Midbrain (tissue), 1 donor: ENCODE data around the gene TMEM25.
"Not testable (repeated sequence)": the region's sequence is repeated elsewhere in the genome, so short reads cannot be mapped to it uniquely, and the experiment has no call there.

Source experiments
- DNase-seq: peaks from one replicate; lab custom pipeline; 2025; lab: John Stamatoyannopoulos, UW

The TMEM25 gene

GRCh38 chr11:118532091-118532490 lies 1.1 kb downstream of the TMEM25 start:
- DNase-seq = no peak

DNA sequence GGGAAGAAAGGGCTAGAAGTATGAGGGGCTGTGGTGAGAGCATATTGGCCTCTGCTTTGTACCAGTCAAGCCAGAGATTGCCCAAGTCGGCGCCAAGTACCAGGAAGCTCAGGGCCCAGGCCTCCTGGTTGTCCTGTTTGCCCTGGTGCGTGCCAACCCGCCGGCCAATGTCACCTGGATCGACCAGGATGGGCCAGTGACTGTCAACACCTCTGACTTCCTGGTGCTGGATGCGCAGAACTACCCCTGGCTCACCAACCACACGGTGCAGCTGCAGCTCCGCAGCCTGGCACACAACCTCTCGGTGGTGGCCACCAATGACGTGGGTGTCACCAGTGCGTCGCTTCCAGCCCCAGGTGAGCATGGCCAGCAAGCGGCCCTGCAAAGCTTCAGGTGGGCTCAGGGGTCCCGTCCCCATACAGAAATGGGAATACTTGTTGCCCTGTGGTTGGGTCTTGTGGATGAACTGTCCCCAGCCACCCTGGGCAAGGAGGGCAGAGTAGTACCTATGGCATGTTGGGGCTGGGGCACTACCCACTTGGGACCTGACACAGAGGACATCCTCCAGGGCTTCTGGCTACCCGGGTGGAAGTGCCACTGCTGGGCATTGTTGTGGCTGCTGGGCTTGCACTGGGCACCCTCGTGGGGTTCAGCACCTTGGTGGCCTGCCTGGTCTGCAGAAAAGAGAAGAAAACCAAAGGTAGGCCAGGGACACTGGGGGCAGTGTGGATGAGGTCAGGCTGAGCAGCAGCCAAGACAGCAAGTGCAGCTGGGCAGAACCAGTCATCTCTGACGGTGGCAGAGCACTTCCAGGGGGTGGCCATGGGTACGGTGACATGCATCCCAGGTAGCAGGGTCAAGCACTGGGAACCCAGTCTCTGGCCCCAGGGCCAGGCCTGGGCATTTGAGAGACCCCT lies 2.1 kb downstream of the TMEM25 start:
- DNase-seq = no peak

GRCh38 chr11:118533769-118534729 lies 3.1 kb downstream of the TMEM25 start:
- peak; percentile 29 for DNase-seq

DNA sequence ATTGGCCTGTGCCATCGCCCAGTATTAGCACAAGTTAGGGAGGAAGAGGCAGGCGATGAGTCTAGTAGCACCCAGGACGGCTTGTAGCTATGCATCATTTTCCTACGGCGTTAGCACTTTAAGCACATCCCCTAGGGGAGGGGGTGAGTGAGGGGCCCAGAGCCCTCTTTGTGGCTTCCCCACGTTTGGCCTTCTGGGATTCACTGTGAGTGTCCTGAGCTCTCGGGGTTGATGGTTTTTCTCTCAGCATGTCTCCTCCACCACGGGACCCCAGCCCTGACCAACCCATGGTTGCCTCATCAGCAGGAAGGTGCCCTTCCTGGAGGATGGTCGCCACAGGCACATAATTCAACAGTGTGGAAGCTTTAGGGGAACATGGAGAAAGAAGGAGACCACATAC lies 4.3 kb downstream of the TMEM25 start:
- DNase-seq = no peak

GRCh38 chr11:118536726-118537125 lies 5.7 kb downstream of the TMEM25 start:
- no peak for DNase-seq

GRCh38 chr11:118537409-118537980 lies 6.5 kb downstream of the TMEM25 start:
- no peak for DNase-seq

DNA sequence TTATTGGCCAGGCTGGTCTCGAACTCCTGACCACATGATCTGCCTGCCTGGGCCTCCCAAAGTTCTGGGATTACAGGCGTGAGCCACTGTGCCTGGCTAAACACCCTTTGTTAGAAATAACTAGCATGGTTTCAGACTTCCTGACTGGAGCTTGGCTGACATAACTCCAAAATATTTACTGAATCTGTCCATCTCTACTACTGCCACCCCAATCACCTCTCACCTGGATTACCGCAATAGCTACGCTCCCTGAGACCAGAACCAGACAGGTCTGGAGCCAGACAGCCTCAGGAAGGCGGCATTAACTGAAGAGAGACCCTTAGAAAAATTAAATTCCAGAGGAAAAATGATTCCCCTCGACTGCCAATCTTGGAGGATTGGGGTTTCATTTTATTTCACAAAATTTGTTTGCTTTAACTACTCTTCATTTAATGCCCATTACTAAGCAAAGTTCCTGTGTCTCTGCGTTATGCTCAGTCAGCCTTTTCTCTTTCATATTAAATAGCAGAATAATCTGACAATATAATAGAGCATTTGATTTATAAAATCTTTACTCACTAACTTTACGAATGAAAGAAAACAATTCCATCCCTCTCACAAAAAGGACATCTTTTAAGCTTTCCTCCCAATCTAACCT lies 13.1 kb downstream of the TMEM25 start:
- DNase-seq = no peak

- no peak for DNase-seq
Observed at GRCh38 chr11:118544647-118545010, 13.6 kb downstream of the TMEM25 start.

DNA sequence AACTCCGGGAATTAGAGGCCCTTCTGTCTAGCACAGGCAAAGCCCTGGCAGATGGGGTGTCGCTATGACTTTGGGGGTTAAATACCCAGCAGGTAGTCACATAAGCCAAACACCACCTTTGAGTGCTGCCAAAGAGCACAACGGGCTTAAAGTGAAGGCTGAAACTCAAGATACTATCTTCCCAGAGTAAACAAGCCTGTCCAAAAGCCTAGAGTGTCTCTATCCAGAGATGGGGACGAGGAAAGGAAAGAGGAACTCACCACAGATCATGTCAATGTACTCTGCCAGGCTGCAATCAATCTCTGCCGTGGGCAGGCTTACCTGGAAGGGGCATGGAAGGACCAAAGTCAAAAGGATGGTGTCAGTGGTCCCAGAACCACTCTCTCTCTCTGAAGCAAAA lies 14.5 kb downstream of the TMEM25 start:
- DNase-seq = no peak

GRCh38 chr11:118547132-118547531 lies 16.1 kb downstream of the TMEM25 start:
- DNase-seq = no peak

DNA sequence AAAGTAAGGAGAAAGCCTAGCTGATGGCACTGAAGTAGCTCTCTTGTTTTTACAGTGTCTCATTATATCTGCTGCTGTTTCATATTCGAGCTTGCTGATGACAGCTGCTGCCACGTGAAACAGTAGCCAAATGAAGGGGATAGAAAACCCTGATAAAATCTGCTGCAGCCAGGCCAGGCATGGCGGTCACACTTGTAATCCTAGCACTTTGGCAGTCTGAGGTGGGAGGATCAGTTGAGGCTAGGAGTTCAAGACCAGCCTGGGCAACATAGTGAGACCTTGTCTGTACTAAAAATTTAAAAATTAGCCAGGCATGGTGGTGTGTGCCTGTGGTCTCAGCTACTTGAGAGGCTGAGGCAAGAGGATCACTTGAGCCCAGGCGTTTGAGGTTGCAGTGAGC lies 21.3 kb downstream of the TMEM25 start:
- DNase-seq = no peak

DNA sequence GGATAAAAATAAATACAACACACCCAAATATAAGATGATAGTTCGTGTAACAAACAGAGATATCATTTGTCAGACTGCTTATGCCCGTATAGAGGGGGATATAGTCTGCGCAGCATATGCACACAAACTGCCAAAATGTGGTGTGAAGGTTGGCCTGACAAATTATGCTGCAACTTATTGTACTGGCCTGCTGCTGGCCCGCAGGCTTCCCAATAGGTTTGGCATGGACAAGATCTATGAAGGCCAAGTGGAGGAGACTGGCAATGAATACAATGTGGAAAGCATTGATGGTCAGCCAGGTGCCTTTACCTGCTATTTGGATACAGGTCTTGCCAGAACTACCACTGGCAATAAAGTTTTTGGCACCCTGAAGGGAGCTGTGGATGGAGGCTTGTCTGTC lies 29.8 kb downstream of the TMEM25 start:
- no peak for DNase-seq

DNA sequence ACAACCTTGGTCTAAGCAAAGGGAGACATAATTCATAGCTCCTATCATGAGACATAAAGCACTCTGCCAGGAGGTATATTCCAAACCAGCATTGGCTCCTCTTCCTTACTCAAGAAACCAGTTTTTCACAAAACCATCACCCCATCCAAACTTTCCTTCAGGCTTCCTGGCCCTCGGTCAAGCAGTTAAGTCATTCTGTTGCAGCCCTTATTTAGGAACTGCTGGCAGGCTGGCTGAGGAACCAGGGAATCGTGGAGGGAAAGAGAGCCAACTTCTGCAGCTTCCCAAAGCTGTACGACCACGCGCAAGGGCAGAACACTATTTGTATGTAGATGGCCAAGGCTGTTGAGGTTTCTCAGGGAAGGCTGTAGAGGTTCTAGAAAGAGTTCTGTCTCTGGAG lies 34.1 kb downstream of the TMEM25 start:
- no peak for DNase-seq

- no peak for DNase-seq
Observed at GRCh38 chr11:118569670-118570069, 38.7 kb downstream of the TMEM25 start.

- DNase-seq = no peak
Observed at GRCh38 chr11:118570787-118571186, 39.8 kb downstream of the TMEM25 start.

DNA sequence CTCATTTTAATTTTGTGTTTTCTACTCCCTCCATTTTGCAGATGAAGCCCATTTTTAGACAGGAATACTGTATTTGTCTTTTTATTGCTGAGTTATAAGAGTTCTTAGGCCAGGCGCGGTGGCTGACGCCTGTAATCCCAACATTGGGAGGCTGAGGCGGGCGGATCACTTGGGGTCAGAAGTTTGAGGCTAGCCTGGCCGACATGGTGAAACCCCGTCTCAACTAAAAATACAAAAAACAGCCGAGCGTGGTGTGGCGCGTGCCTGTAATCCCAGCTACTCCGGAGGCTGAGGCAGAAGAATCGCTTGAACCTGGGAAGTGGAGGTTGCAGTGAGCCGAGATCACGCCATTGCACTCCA lies 40.7 kb downstream of the TMEM25 start:
- DNase-seq = not testable (repeated sequence)

GRCh38 chr11:118572061-118572980 lies 41.3 kb downstream of the TMEM25 start, which contains the start of gene ARCN1:
TSS of gene ARCN1 (plus strand) at chr11:118572409. CDS start at chr11:118572548, 139 bp downstream.
- DNase-seq = peak; percentile 69

DNA sequence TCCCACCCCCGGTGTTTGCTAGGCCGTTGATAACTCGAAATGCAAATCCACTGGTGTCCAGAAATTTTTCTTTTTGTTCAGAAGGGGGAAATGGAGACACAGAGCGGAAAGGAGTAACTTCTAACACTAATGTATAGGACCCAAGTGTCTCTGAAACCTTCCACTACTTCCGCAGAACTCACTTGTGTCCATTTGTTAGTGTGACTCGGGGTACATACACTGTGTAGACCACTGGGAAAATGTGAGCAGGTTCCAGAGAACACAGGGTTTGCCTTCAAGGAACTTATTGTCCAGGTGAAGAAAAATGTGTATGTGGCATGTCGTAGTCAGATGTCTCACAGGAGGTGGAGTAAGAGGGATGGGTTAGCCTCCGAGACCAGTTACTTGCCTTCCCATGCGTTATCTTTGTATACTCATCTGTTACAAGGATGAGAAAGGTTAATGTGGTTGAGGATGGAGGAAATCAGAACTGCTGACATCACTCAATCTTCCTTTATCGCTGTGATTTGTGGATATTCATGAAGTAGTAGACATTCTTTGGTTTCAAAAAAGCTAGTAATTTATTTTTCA lies 42.1 kb downstream of the TMEM25 start:
- no peak for DNase-seq

- DNase-seq = no peak
Observed at GRCh38 chr11:118574636-118575035, 43.6 kb downstream of the TMEM25 start.

GRCh38 chr11:118577995-118578394 lies 47.0 kb downstream of the TMEM25 start:
- DNase-seq = not testable (repeated sequence)
